OCI-LY7 (cell line): ENCODE results near the gene TSTD2.

Experiments used
- EZH2phosphoT487 ChIP-seq: fragments of 200-600 bp; sonication (generic); IDR thresholded peaks from 2 replicates; pipeline ENCODE4 v1.6.1; 2018; ENCODE audit warnings: low read depth, borderline replicate concordance, mild to moderate bottlenecking, mixed run types, antibody characterized with exemption, low read length, moderate library complexity, mixed read lengths
- TF ChIP-seq, protein P1 (sequence below): fragments of 200-600 bp; sonication (generic); conservative IDR thresholded peaks from 2 replicates; pipeline ENCODE4 v1.5.1; 2014; ENCODE audit warnings: mild to moderate bottlenecking, antibody characterized with exemption, low read length, moderate library complexity, mixed read lengths

DNA sequence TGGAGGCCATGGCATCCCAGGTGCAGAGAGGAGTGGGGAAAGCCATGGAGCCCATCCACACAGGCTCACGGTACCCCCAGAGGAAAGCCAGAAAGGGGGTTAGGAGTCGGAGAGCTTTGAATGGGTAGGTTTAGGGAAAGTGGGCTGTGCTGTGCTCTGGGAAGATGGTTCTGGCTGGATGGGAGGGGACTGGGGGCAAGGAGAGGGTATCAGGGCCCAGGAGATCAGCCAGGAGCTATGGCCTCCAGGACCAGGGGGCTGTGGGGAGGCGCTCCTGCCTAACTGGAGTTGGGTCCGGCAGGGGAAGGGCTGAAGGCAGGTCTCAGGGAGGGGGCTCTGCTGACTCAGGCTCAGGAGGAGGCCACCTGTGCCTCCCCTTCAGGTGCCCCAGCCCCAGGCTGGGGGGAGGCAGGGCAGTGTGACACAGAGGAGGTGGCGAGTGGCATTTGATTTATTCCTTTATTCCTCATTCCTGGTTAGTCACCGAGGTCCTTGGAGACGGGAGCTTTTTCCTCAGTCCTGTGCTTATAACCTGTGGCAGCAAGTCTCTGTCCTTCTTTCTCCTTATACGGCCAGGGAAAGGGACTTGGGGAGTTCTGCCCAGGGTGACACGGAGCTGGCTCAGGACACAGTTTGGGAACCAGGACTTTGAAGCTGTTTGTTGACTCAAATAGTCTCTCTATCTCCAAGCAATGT, 60.8 kb downstream of the TSTD2 start:
- TF ChIP-seq, protein P1, sequence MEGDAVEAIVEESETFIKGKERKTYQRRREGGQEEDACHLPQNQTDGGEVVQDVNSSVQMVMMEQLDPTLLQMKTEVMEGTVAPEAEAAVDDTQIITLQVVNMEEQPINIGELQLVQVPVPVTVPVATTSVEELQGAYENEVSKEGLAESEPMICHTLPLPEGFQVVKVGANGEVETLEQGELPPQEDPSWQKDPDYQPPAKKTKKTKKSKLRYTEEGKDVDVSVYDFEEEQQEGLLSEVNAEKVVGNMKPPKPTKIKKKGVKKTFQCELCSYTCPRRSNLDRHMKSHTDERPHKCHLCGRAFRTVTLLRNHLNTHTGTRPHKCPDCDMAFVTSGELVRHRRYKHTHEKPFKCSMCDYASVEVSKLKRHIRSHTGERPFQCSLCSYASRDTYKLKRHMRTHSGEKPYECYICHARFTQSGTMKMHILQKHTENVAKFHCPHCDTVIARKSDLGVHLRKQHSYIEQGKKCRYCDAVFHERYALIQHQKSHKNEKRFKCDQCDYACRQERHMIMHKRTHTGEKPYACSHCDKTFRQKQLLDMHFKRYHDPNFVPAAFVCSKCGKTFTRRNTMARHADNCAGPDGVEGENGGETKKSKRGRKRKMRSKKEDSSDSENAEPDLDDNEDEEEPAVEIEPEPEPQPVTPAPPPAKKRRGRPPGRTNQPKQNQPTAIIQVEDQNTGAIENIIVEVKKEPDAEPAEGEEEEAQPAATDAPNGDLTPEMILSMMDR, result no peak
- TF ChIP-seq EZH2phosphoT487, result no peak
